Measurements from ENCODE around the gene RBM15B. TPM values are rescaled to one million over a fixed set of nuclear protein-coding genes. Genes with fewer than 3 reads are reported as not detected.

Gene RBM15B
- total RNA-seq, 1 experiment from 2014 or later, result 24.6 TPM

Other genes starting within 250 kb of the RBM15B start
- 94.0 and 129 TPM in 2 replicates for gene MANF, start 6.0 kb upstream of the RBM15B start, total RNA-seq (2014; rRNA removed; shearing (Covaris generic); ENCODE audit: low replicate concordance)
- gene DCAF1, start 108.7 kb downstream of the RBM15B start, total RNA-seq (2014; rRNA removed; shearing (Covaris generic); ENCODE audit: low replicate concordance), result 7.3 and 11.0 TPM in 2 replicates
- gene RAD54L2, start 147.4 kb downstream of the RBM15B start, total RNA-seq (2014; rRNA removed; shearing (Covaris generic); ENCODE audit: low replicate concordance), result 5.3 and 5.9 TPM in 2 replicates